KOPT-K1 (cell line): ENCODE measurements around the gene VPS39.

Experiments used
- H3K27ac ChIP-seq: fragments of 200-600 bp; sonication (generic); 2 replicates; pipeline ENCODE4 v1.5.1; 2016; ENCODE audit warnings: antibody characterized with exemption, mild to moderate bottlenecking, low read depth, low read length; ENCODE audit not compliant: poor library complexity, severe bottlenecking
- H3K36me3 ChIP-seq: fragments of 200-600 bp; sonication (generic); 2 replicates; pipeline ENCODE4 v1.5.1; 2017; ENCODE audit warnings: antibody characterized with exemption, mild to moderate bottlenecking, low read length, moderate library complexity; ENCODE audit not compliant: insufficient read depth
- H3K9me3 ChIP-seq: fragments of 200-600 bp; sonication (generic); 2 replicates; pipeline ENCODE4 v1.5.1; 2017; ENCODE audit warnings: antibody characterized with exemption, low read length, mild to moderate bottlenecking; ENCODE audit not compliant: insufficient read depth, poor library complexity, severe bottlenecking

The VPS39 gene

GRCh38 chr15:42157381-42157780 lies 50.7 kb downstream of the VPS39 start:
- Histone ChIP-seq H3K27ac (no peak overlapping the region), H3K9me3 (no peaks in the 10 kb centered on the region), H3K36me3 (peaks cover 41% of the 10 kb centered on the region)

- no peak within 1 kb of the TSS for H3K27ac ChIP-seq
These were observed 51.7 kb downstream of the VPS39 start, which contains the start of gene PLA2G4F for GRCh38 chr15:42156243-42156922. Gene PLA2G4F, minus strand, starts transcription at chr15:42156636. Its CDS starts 87 bp downstream, at chr15:42156549.

GRCh38 chr15:42155546-42156242 lies 52.4 kb downstream of the VPS39 start:
- Histone ChIP-seq H3K27ac (no peak overlapping the region), H3K36me3 (peaks cover 24% of the 10 kb centered on the region), H3K9me3 (no peaks in the 10 kb centered on the region)

More at GRCh38 chr15:42156243-42156922, 51.7 kb downstream of the VPS39 start, which contains the start of gene PLA2G4F:
- H3K36me3 ChIP-seq, result peaks cover 31% of the 10 kb centered on the region
- no peaks in the 10 kb centered on the region for H3K9me3 ChIP-seq

- Histone ChIP-seq H3K9me3 (no peaks in the 10 kb centered on the region), H3K36me3 (peaks cover 17% of the 10 kb centered on the region), H3K27ac (no peak overlapping the region)
These were observed 53.1 kb downstream of the VPS39 start for GRCh38 chr15:42154956-42155355.

GRCh38 chr15:42154212-42154941 lies 53.7 kb downstream of the VPS39 start:
- no peak overlapping the region for H3K27ac ChIP-seq
- peaks cover 11% of the 10 kb centered on the region; the same call in 1 of the 2 replicates for H3K36me3 ChIP-seq
- no peaks in the 10 kb centered on the region for H3K9me3 ChIP-seq

GRCh38 chr15:42153874-42154211 lies 54.3 kb downstream of the VPS39 start:
- no peaks in the 10 kb centered on the region for H3K9me3 ChIP-seq
- no peak overlapping the region for H3K27ac ChIP-seq
- peaks cover 6% of the 10 kb centered on the region; the same call in 1 of the 2 replicates for H3K36me3 ChIP-seq

- H3K36me3 ChIP-seq, result no peaks in the 10 kb centered on the region
- no peak overlapping the region for H3K27ac ChIP-seq
- no peaks in the 10 kb centered on the region for H3K9me3 ChIP-seq
These were observed 55.0 kb downstream of the VPS39 start for GRCh38 chr15:42152921-42153698.

GRCh38 chr15:42152196-42152920 lies 55.7 kb downstream of the VPS39 start:
- Histone ChIP-seq H3K27ac (no peak overlapping the region), H3K36me3 (no peaks in the 10 kb centered on the region), H3K9me3 (no peaks in the 10 kb centered on the region)

- Histone ChIP-seq H3K36me3 (no peaks in the 10 kb centered on the region), H3K9me3 (no peaks in the 10 kb centered on the region), H3K27ac (no peak overlapping the region)
These were observed 56.4 kb downstream of the VPS39 start for GRCh38 chr15:42151736-42152135.

- H3K9me3 ChIP-seq, result no peaks in the 10 kb centered on the region
- no peaks in the 10 kb centered on the region for H3K36me3 ChIP-seq
- H3K27ac ChIP-seq, result no peak overlapping the region
These were observed 57.0 kb downstream of the VPS39 start for GRCh38 chr15:42151141-42151561.

- Histone ChIP-seq H3K27ac (no peak overlapping the region), H3K36me3 (no peaks in the 10 kb centered on the region), H3K9me3 (no peaks in the 10 kb centered on the region)
These were observed 57.7 kb downstream of the VPS39 start for GRCh38 chr15:42150219-42150970.

- Histone ChIP-seq H3K27ac (no peak overlapping the region), H3K9me3 (no peaks in the 10 kb centered on the region)
These were observed 58.4 kb downstream of the VPS39 start for GRCh38 chr15:42149493-42150218.

GRCh38 chr15:42148808-42149492 lies 59.2 kb downstream of the VPS39 start:
- Histone ChIP-seq H3K36me3 (no peaks in the 10 kb centered on the region), H3K27ac (no peak overlapping the region), H3K9me3 (no peaks in the 10 kb centered on the region)

More at GRCh38 chr15:42149493-42150218, 58.4 kb downstream of the VPS39 start:
- H3K36me3 ChIP-seq, result no peaks in the 10 kb centered on the region
